Measurements from ENCODE around the gene MPRIP.

- TF ChIP-seq EZH2phosphoT487 (IDR thresholded peaks at IDR 0.05; ENCODE audit: borderline replicate concordance) = no peak
- no peak for TF ChIP-seq SIN3A (IDR thresholded peaks at IDR 0.05; ENCODE audit: low read depth)
- no peak for TF ChIP-seq CTCF (IDR thresholded peaks at IDR 0.05 in 2 of 3, conservative IDR thresholded peaks at IDR 0.05 in 1 of 3; ENCODE audit: borderline replicate concordance in 1 of 3, insufficient read depth in 1 of 3, low read depth in 2 of 3, low read length in 2 of 3)
- no peak for TF ChIP-seq YY1 (IDR thresholded peaks at IDR 0.05; ENCODE audit: extremely low read depth, insufficient replicate concordance, low read depth, low read length)
- no peak for TF ChIP-seq ATF3 (IDR thresholded peaks at IDR 0.05)
- TF ChIP-seq POLR2AphosphoS5 (IDR thresholded peaks at IDR 0.05; ENCODE audit: low read depth, low read length) = no peak
- no peak for TF ChIP-seq EGR1 (IDR thresholded peaks at IDR 0.05; ENCODE audit: low read depth)
- no peak for TF ChIP-seq POLR2A (IDR thresholded peaks at IDR 0.05; ENCODE audit: borderline replicate concordance, extremely low read depth, insufficient read depth, insufficient read length)
- no peak for TF ChIP-seq TCF7L2 (IDR thresholded peaks at IDR 0.05; ENCODE audit: borderline replicate concordance, extremely low read depth, insufficient read depth, insufficient read length)
- TF ChIP-seq REST (IDR thresholded peaks at IDR 0.05; ENCODE audit: low read depth) = no peak
- TF ChIP-seq SRF (IDR thresholded peaks at IDR 0.05; ENCODE audit: low read depth) = no peak
- no peak for TF ChIP-seq EZH2 (IDR thresholded peaks at IDR 0.05)
- no peak for TF ChIP-seq CEBPB (IDR thresholded peaks at IDR 0.05; ENCODE audit: low read depth)
- no peak for TF ChIP-seq MAX (IDR thresholded peaks at IDR 0.05)
These were observed 40.6 kb downstream of the MPRIP start for GRCh38 chr17:17082878-17083277.
